Astrocyte (in vitro differentiated cells and primary cell): ENCODE data around the gene COG1.

Experiments used
- CTCF ChIP-seq: IDR thresholded peaks from 2 replicates; pipeline ENCODE4 v1.5.1; 2011; ENCODE audit warnings: low read depth, mild to moderate bottlenecking, inconsistent platforms, low read length, moderate library complexity; ENCODE audit not compliant: insufficient read depth
- EZH2 ChIP-seq: IDR thresholded peaks from 2 replicates; pipeline ENCODE4 v1.6.1; 2012; ENCODE audit warnings: mild to moderate bottlenecking, low read length, inconsistent platforms; ENCODE audit not compliant: insufficient read depth

- TF ChIP-seq CTCF = no peak
- no peak for TF ChIP-seq EZH2
Observed at GRCh38 chr17:73192894-73193701, at the start of gene COG1.
